K562 (cell line): Measurements from ENCODE around the gene APBA2. TPM values are rescaled to one million over a fixed set of nuclear protein-coding genes. Genes with fewer than 3 reads are reported as not detected.

Experiments
- ATAC-seq: fragments of 200-7000 bp; cut with Tn5 transposase; 3 replicates; pipeline ENCODE4 v1.9.1; 2020; ENCODE audit warnings: moderate library complexity
- BruUV-seq: library from RNA; stranded (reverse); fragments of 400-500 nt; replicated peaks from 2 replicates; lab custom pipeline; 2021; lab: Mats Ljungman, UMichigan
- CTCF ChIA-PET: fragments of 300-600 bp; formaldehyde crosslinking; extraction: SDS; loops from one replicate; lab custom pipeline; 2021; ENCODE audit warnings: low intra/inter-chr PET ratio; lab: Yijun Ruan, JAX
- POLR2A ChIA-PET: fragments of 300-600, 350-650 bp; sonication (Branson Sonifier 250); formaldehyde crosslinking; extraction: SDS; loops from one replicate; lab custom pipeline; 2021; ENCODE audit warnings: antibody characterized with exemption, inconsistent platforms; lab: Yijun Ruan, JAX
- DNase-seq, 4 experiments: peaks; one replicate each; pipeline versions ENCODE4 v3.0.0 to v3.0.0-alpha.2; 2011 to 2018; ENCODE audit warnings: low spot score in 3 of 4, mixed read lengths in 3 of 4; ENCODE audit errors: extremely low read depth in 1 of 4
- FAIRE-seq: peaks from 2 replicates; lab custom pipeline; 2011; peaks lifted over from hg19 to GRCh38; lab: Jason Lieb, UNC
- H2AFZ ChIP-seq: 2 replicates; pipeline ENCODE4 v1.6.0; 2011; ENCODE audit warnings: low read depth, low read length, control low read depth, inconsistent platforms
- H3K27ac ChIP-seq: fragments of 200-600 bp; 3 replicates; pipeline ENCODE4 v1.8.0; 2011; ENCODE audit warnings: low read depth, mild to moderate bottlenecking, control low read depth, inconsistent platforms, low read length, moderate library complexity, mixed read lengths; ENCODE audit errors: extremely low read depth
- H3K27me3 ChIP-seq, 2 experiments: fragments of 300-600 bp in 1 of 2; 2 replicates in 1 of 2; 3 replicates in 1 of 2; pipeline versions ENCODE4 v1.6.0 to v1.8.0; 2011; ENCODE audit warnings: inconsistent platforms in 2 of 2, low read length in 2 of 2, mild to moderate bottlenecking in 1 of 2, mixed read lengths in 1 of 2, moderate library complexity in 1 of 2; ENCODE audit not compliant: control insufficient read depth in 2 of 2, insufficient read depth in 2 of 2
- H3K36me3 ChIP-seq: fragments of 300-600 bp; 3 replicates; pipeline ENCODE4 v1.8.0; 2011; ENCODE audit warnings: mild to moderate bottlenecking, low read length, inconsistent platforms; ENCODE audit not compliant: control insufficient read depth, insufficient read depth
- H3K4me1 ChIP-seq, 2 experiments: fragments of 200-600 bp in 1 of 2; replicated peaks in 1 of 2; 2 replicates in 1 of 2; 3 replicates in 1 of 2; pipeline versions ENCODE4 v1.5.1 to v1.8.0; 2011; ENCODE audit warnings: inconsistent platforms in 2 of 2, low read length in 2 of 2, mild to moderate bottlenecking in 1 of 2, mixed read lengths in 1 of 2, moderate library complexity in 1 of 2; ENCODE audit not compliant: control insufficient read depth in 2 of 2, insufficient read depth in 2 of 2
- H3K4me2 ChIP-seq: 2 replicates; pipeline ENCODE4 v1.6.1; 2011; ENCODE audit warnings: low read length, control low read depth, inconsistent platforms, mixed read lengths; ENCODE audit not compliant: insufficient read depth
- H3K4me3 ChIP-seq: fragments of 200-600 bp; sonication (generic), shearing (Covaris generic); 2 replicates; pipeline ENCODE4 v1.5.1; 2016; ENCODE audit warnings: control low read depth, inconsistent platforms
- H3K79me2 ChIP-seq: fragments of 200-600 bp; 3 replicates; pipeline ENCODE4 v1.8.0; 2011; ENCODE audit warnings: low read length, inconsistent platforms; ENCODE audit not compliant: control insufficient read depth, insufficient read depth
- H3K9ac ChIP-seq, 2 experiments: 2 replicates each; pipeline versions ENCODE4 v1.6.0 to v1.6.1; 2011; ENCODE audit warnings: low read depth in 2 of 2, low read length in 2 of 2, control low read depth in 1 of 2, inconsistent platforms in 1 of 2, mild to moderate bottlenecking in 1 of 2, mixed read lengths in 1 of 2; ENCODE audit not compliant: insufficient read depth in 1 of 2
- H3K9me1 ChIP-seq: one replicate; pipeline ENCODE4 v1.6.0; 2011; ENCODE audit warnings: inconsistent platforms, mild to moderate bottlenecking, low read length, moderate library complexity; ENCODE audit not compliant: control insufficient read depth, insufficient read depth
- H3K9me3 ChIP-seq: replicated peaks from 2 replicates; pipeline ENCODE4 v1.5.1; 2011; ENCODE audit warnings: low read depth, low read length, inconsistent platforms; ENCODE audit not compliant: control insufficient read depth, insufficient read depth
- H4K20me1 ChIP-seq: replicated peaks from 2 replicates; pipeline ENCODE4 v1.6.1; 2011; ENCODE audit warnings: low read length, inconsistent platforms, mixed read lengths; ENCODE audit not compliant: control insufficient read depth, insufficient read depth
- CCAR2 ChIP-seq: fragments of 200-400 bp; formaldehyde crosslinking; IDR thresholded peaks from 2 replicates; pipeline ENCODE4 v1.6.1; 2017; ENCODE audit warnings: mild to moderate bottlenecking, low read depth, low read length
- ETS2 ChIP-seq: IDR thresholded peaks from 2 replicates; pipeline ENCODE4 v1.6.1; 2016; ENCODE audit warnings: borderline replicate concordance, missing genetic modification characterization, mild to moderate bottlenecking, moderate library complexity, missing compliant biosample characterization; ENCODE audit not compliant: poor library complexity, severe bottlenecking
- HSF4 ChIP-seq: fragments of 250-450 bp; sonication (Bioruptor Pico); IDR thresholded peaks from 2 replicates; pipeline ENCODE4 v2.1.2; 2022; ENCODE audit warnings: mild to moderate bottlenecking, moderate library complexity, borderline replicate concordance
- NFXL1 ChIP-seq: fragments of 450-650 bp; formaldehyde crosslinking; IDR thresholded peaks from 2 replicates; pipeline ENCODE4 v1.4.0; 2021; ENCODE audit warnings: mild to moderate bottlenecking
- TAL1 ChIP-seq: fragments of 450-650 bp; IDR thresholded peaks from 2 replicates; pipeline ENCODE4 v1.6.1; 2016; ENCODE audit warnings: mild to moderate bottlenecking
- WGBS: fragments of 100-300 bp; shearing (Covaris generic); methylation state at CpG from one replicate; pipeline ENCODE4 v1.1.6; 2016; ENCODE audit warnings: low coverage, mixed read lengths; ENCODE audit not compliant: insufficient coverage; ENCODE audit errors: missing lambda C conversion rate; 5-methylcytosine and 5-hydroxymethylcytosine counted together
- in situ Hi-C: fragments of 300-500 bp; cut with MboI; formaldehyde crosslinking; loops from 4 replicates; pipeline ENCODE4 v1.15.0; 2018; ENCODE audit warnings: inconsistent platforms, mixed read lengths
- intact Hi-C: fragments of 100-400 bp; cut with micrococcal nuclease; formaldehyde crosslinking; loops from 2 replicates; pipeline ENCODE4 v1.14.2; 2022
- polyA plus RNA-seq, 8 experiments: library from polyadenylated mRNA; depleted of rRNA in 4 of 8; stranded (reverse) in 5 of 8; unstranded in 3 of 8; fragments of >200 nt; fragmentation: Nextera tagmentation in 2 of 8; fragmentation: Illumina TruSeq in 1 of 8; extraction: Ambion mirVana in 2 of 8; extraction: Trizol in 1 of 8; gene quantifications; 2 replicates each; pipeline versions ENCODE4 v1.2.1 to v1.2.3, GENCODE V29; 2011 to 2014; ENCODE audit warnings: inconsistent platforms in 1 of 8, missing spikeins in 1 of 8
- total RNA-seq, 7 experiments: library from RNA; depleted of rRNA in 6 of 7; stranded (reverse); fragments of >200 nt in 6 of 7; fragmentation: Illumina TruSeq in 2 of 7; extraction: Trizol in 2 of 7; gene quantifications; 2 replicates each; pipeline versions ENCODE4 v1.2.1 to v1.2.3, GENCODE V29; 2011 to 2021; ENCODE audit warnings: low replicate concordance in 1 of 7

The APBA2 gene
- total and polyA plus RNA-seq, 9 of the 15 experiments (the other 6 are each of a cell fraction or from before 2014, with no cell fraction given) = 0.24 to 40.9 (median 25.2) TPM

DNA sequence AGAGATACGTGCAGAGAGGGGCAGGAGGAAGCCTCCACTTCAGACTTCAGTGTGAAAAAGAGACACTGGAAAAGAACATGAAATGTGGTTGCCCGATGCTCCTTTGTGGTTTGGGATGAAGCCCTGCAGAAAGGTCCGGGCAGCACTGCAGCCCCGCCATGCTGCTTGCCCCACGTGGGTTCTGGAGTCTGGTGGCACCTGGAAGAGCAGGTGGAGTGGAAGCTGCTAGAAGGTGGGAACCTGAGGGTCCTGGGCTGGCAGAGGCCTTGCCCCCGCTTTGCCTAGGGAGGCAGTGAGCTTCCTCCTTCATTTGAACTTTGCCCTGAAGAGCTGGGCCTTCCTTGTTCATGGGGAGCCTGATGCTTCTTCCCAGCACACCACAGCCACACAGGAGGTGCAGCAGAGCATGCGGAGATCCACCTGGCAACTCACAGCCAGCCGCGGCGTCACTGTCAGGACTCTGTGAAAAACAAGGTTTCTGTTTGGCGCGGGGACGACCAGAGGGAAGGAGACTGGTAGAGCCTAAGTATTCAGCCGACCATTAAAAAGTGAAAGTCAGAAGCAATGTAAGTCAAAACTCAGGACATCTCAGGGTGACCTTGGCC, 59.0 kb downstream of the APBA2 start:
- FAIRE-seq = no peak
- DNase-seq = no peak
- no peaks in the 10 kb centered on the region for H3K9me1 ChIP-seq
- CTCF ChIA-PET = no interaction called here
- 89% methylated on average over 14 of the region's 14 CpGs for WGBS
- H3K4me1 ChIP-seq = peaks cover 7 to 22% of the 10 kb centered on the region in 2 experiments
- intact Hi-C loops (no loop called here), in situ Hi-C loops (no loop called here)
- no TSS peak for BruUV-seq
- POLR2A ChIA-PET = no interaction called here
- peaks cover 13% of the 10 kb centered on the region for H3K79me2 ChIP-seq
- no peaks in the 10 kb centered on the region for H4K20me1 ChIP-seq
- TF ChIP-seq CCAR2 (no peak), TAL1 (no peak), ETS2 (no peak), HSF4 (CRISPR knock-in tag) (no peak), NFXL1 (CRISPR knock-in tag) (no peak)
- H3K36me3 ChIP-seq = peaks cover 12% of the 10 kb centered on the region; the same call in 2 of the 3 replicates
- no peak overlapping the region for H3K4me3 ChIP-seq
- H3K4me2 ChIP-seq = no peak overlapping the region
- 0 out of 4 replicates have a peak overlapping the region, but pooled peaks of 1 of the 2 experiments have one; percentile 16 for H3K9ac ChIP-seq
- no peaks in the 10 kb centered on the region for H3K27me3 ChIP-seq
- H2AFZ ChIP-seq = no peak overlapping the region
- no peaks in the 10 kb centered on the region for H3K9me3 ChIP-seq
- no peak overlapping the region for H3K27ac ChIP-seq
- no peak for ATAC-seq
